CD4-positive, alpha-beta T cell (primary cell): ENCODE measurements around the gene ST6GALNAC3. TPM values are rescaled to one million over a fixed set of nuclear protein-coding genes. Genes with fewer than 3 reads are reported as not detected.

ENCODE experiments used
- ATAC-seq: fragments of 200-7000 bp; cut with Tn5 transposase; one replicate; pipeline ENCODE4 v1.10.0; 2022; ENCODE audit warnings: mild to moderate bottlenecking; ENCODE audit not compliant: poor library complexity
- CTCF ChIA-PET: fragments of 350-600 bp; sonication (Branson Sonifier 250); formaldehyde crosslinking; loops from one replicate; lab custom pipeline; 2021; ENCODE audit warnings: antibody characterized with exemption, inconsistent platforms; lab: Charles Lee
- POLR2A ChIA-PET: fragments of 350-600 bp; sonication (Branson Sonifier 250); formaldehyde crosslinking; loops from one replicate; lab custom pipeline; 2021; ENCODE audit warnings: antibody characterized with exemption, inconsistent platforms; lab: Charles Lee
- DNase-seq, 14 experiments: peaks; one replicate each; pipeline ENCODE4 v3.0.0-alpha.2; 2013 to 2020; ENCODE audit warnings: mixed read lengths in 2 of 14
- H3K27ac ChIP-seq, 2 donors: one replicate each; pipeline versions ENCODE4 v1.5.1 to v1.7.0; 2013; ENCODE audit warnings: low read length in 2 of 2, low read depth in 1 of 2, mild to moderate bottlenecking in 1 of 2
- H3K27me3 ChIP-seq, 2 experiments: 1 replicate in 1 of 2; 2 replicates in 1 of 2; pipeline versions ENCODE4 v1.6.1 to v1.7.0; 2013; ENCODE audit warnings: low read length in 2 of 2, control low read depth in 1 of 2, mild to moderate bottlenecking in 1 of 2, moderate library complexity in 1 of 2; ENCODE audit not compliant: insufficient read depth in 2 of 2, control insufficient read depth in 1 of 2
- H3K36me3 ChIP-seq: one replicate; pipeline ENCODE4 v1.6.1; 2013; ENCODE audit warnings: low read length, control low read depth; ENCODE audit not compliant: insufficient read depth
- H3K4me1 ChIP-seq: one replicate; pipeline ENCODE4 v1.6.1; 2013; ENCODE audit warnings: low read length, control low read depth; ENCODE audit not compliant: insufficient read depth
- H3K4me3 ChIP-seq: one replicate; pipeline ENCODE4 v1.5.1; 2013; ENCODE audit warnings: mild to moderate bottlenecking, low read length, moderate library complexity
- H3K9me3 ChIP-seq, 2 experiments: 1 replicate in 1 of 2; 2 replicates in 1 of 2; pipeline versions ENCODE4 v1.6.1 to v1.7.0; 2013; ENCODE audit warnings: low read length in 2 of 2, mild to moderate bottlenecking in 2 of 2, control low read depth in 1 of 2, moderate library complexity in 1 of 2; ENCODE audit not compliant: control insufficient read depth in 1 of 2, insufficient read depth in 1 of 2
- H3K27ac Mint-ChIP-seq: one replicate; pipeline ENCODE4 v1.8.0; 2020; ENCODE audit warnings: mixed read lengths
- H3K27me3 Mint-ChIP-seq: one replicate; pipeline ENCODE4 v1.8.0; 2021; ENCODE audit warnings: mixed read lengths
- H3K36me3 Mint-ChIP-seq: one replicate; pipeline ENCODE4 v1.8.0; 2021; ENCODE audit warnings: low read depth, mixed read lengths
- H3K4me1 Mint-ChIP-seq: one replicate; pipeline ENCODE4 v1.8.0; 2021; ENCODE audit warnings: low read depth, mixed read lengths
- H3K4me3 Mint-ChIP-seq: one replicate; pipeline ENCODE4 v1.8.0; 2020; ENCODE audit warnings: mild to moderate bottlenecking, mixed read lengths
- H3K9me3 Mint-ChIP-seq: one replicate; pipeline ENCODE4 v1.8.0; 2020; ENCODE audit warnings: mixed read lengths
- CTCF ChIP-seq: fragments of 200-600 bp; IDR thresholded peaks from one replicate; pipeline ENCODE4 v1.8.0; 2022; ENCODE audit warnings: antibody characterized with exemption, mild to moderate bottlenecking
- intact Hi-C, 2 experiments: fragments of 100-400 bp; cut with DNase I in 1 of 2; cut with micrococcal nuclease in 1 of 2; formaldehyde crosslinking; loops; one replicate each; pipeline versions ENCODE4 v1.15.1 to v1.9.0; 2023 to 2025; cut with DNase I, micrococcal nuclease
- total RNA-seq, 174 experiments: library from RNA in 2 of 174; stranded (reverse) in 2 of 174; gene quantifications; one replicate each; pipeline ENCODE4 v1.2.3 and lab custom pipeline; 2021 to 2026

The ST6GALNAC3 gene
- total RNA-seq, 2 experiments from 2014 or later = 0.77 to 1.3 TPM

DNA sequence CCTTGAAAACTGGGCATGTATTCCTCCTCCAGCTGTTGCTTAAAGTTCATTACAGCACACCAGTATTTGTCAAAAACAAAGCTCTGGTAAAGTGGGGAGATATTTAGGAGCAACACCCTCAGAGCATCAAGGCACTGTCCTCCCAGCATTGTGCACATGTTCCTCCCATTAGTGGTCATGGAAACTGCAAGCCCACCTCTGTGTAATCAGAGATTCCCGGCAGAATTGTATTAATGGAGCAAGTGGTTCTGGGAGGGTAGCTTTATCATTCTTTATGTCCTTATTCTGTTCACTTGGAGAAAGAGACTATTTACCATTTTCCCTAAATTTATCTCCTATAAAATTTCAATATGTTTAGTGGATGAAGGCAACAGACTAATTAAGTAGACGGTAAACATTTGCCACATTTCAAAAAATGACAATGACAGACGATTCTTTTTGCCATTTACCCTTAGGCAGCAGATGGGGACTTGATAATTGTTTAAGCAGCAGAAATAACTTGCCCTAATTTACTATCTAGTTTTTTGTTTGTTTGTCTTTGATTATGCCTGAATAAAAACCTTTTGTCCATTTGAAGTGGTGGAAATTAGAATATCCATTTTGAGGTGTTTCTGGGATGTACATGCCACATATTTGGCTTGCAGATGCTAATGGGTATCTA lies 503.1 kb downstream of the ST6GALNAC3 start:
- Mint-ChIP-seq H3K4me3 (no peak overlapping the region), H3K9me3 (no peaks in the 10 kb centered on the region), H3K27ac (no peak overlapping the region), H3K36me3 (no peaks in the 10 kb centered on the region), H3K27me3 (no peaks in the 10 kb centered on the region), H3K4me1 (no peaks in the 10 kb centered on the region)
- H3K9me3 ChIP-seq = no peaks in the 10 kb centered on the region
- no peak overlapping the region for H3K27ac ChIP-seq
- no peaks in the 10 kb centered on the region for H3K36me3 ChIP-seq
- CTCF ChIA-PET = no interaction called here
- POLR2A ChIA-PET = no interaction called here
- DNase-seq (no peak), ATAC-seq (no peak)
- intact Hi-C loops = no loop called here
- no peaks in the 10 kb centered on the region for H3K4me1 ChIP-seq
- H3K27me3 ChIP-seq = no peaks in the 10 kb centered on the region
- H3K4me3 ChIP-seq = no peak overlapping the region
- TF ChIP-seq CTCF = no peak

- POLR2A ChIA-PET = no interaction called here
- Histone ChIP-seq H3K4me3 (no peak overlapping the region), H3K27me3 (no peaks in the 10 kb centered on the region), H3K36me3 (no peaks in the 10 kb centered on the region), H3K9me3 (no peaks in the 10 kb centered on the region), H3K27ac (no peak overlapping the region), H3K4me1 (no peaks in the 10 kb centered on the region)
- CTCF ChIA-PET = no interaction called here
- intact Hi-C loops = no loop called here
- Mint-ChIP-seq H3K27ac (no peak overlapping the region), H3K9me3 (no peaks in the 10 kb centered on the region), H3K4me3 (no peak overlapping the region), H3K27me3 (no peaks in the 10 kb centered on the region), H3K4me1 (no peaks in the 10 kb centered on the region), H3K36me3 (no peaks in the 10 kb centered on the region)
- ATAC-seq (no peak), DNase-seq (no peak)
- TF ChIP-seq CTCF = no peak
These were observed 505.7 kb downstream of the ST6GALNAC3 start for GRCh38 chr1:76580206-76580605.

DNA sequence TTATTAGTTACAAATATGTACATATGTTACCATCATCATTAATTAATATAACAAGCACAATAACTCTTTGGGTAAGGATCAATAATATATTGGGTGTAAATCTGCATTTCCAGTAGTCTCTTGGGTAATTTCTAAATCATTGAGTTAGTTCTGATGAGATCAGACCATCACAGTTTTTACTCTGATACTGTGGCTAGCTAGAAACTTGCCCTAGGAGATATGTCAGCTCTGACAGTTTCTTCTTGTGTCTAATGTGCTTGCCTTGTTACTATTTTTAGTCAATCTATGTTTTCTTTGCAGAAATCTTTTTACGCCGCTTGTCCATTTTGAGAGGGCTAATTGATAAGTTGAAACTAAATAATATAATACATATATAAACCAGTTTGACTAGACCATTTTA lies 507.2 kb downstream of the ST6GALNAC3 start:
- H3K27me3 Mint-ChIP-seq = no peaks in the 10 kb centered on the region
- H3K9me3 ChIP-seq = no peaks in the 10 kb centered on the region
- no peak overlapping the region for H3K4me3 ChIP-seq
- H3K4me1 Mint-ChIP-seq = no peaks in the 10 kb centered on the region
- no peaks in the 10 kb centered on the region for H3K36me3 ChIP-seq
- H3K27me3 ChIP-seq = no peaks in the 10 kb centered on the region
- H3K4me3 Mint-ChIP-seq = no peak overlapping the region
- CTCF ChIA-PET = no interaction called here
- H3K27ac ChIP-seq = no peak overlapping the region
- no peak overlapping the region for H3K27ac Mint-ChIP-seq
- TF ChIP-seq CTCF = no peak
- ATAC-seq (no peak), DNase-seq (no peak)
- no peaks in the 10 kb centered on the region for H3K36me3 Mint-ChIP-seq
- H3K4me1 ChIP-seq = no peaks in the 10 kb centered on the region
- intact Hi-C loops = no loop called here
- POLR2A ChIA-PET = no interaction called here
- no peaks in the 10 kb centered on the region for H3K9me3 Mint-ChIP-seq
